ENCODE data around the gene CLC. TPM values are rescaled to one million over a fixed set of nuclear protein-coding genes. Genes with fewer than 3 reads are reported as not detected.

Gene CLC
- total RNA-seq, 1 donor from 2014 or later: not detected

DNA sequence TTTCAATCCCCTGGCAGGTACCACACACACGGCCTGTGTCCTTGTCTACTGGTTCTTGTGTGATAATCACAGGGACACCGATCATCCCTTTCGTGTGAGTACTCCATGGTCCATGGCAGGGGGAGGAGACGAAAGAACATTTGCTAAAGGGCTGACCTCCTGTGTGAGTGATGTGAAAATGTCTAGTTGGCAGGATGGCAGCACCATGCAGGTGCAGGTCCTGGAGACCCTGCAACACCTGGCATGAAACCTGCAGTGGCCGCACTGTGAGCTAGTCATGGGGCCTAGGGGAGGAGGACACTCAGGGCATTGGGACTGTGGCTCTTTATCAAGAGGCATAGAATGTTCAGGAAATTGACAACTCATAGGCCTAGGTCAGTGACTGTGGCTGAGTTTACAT lies 56.4 kb downstream of the CLC start:
- Mint-ChIP-seq H3K27me3 (ENCODE audit: low read depth) (peaks cover 8% of the 10 kb centered on the region), H3K36me3 (ENCODE audit: low read depth) (no peaks in the 10 kb centered on the region), H3K4me3 (ENCODE audit: unreplicated experiment) (no peak overlapping the region), H3K4me1 (ENCODE audit: low read depth) (no peaks in the 10 kb centered on the region), H3K9me3 (ENCODE audit: low read depth) (no peaks in the 10 kb centered on the region), H3K27ac (ENCODE audit: unreplicated experiment) (no peak overlapping the region)
- TF ChIP-seq, protein P1, sequence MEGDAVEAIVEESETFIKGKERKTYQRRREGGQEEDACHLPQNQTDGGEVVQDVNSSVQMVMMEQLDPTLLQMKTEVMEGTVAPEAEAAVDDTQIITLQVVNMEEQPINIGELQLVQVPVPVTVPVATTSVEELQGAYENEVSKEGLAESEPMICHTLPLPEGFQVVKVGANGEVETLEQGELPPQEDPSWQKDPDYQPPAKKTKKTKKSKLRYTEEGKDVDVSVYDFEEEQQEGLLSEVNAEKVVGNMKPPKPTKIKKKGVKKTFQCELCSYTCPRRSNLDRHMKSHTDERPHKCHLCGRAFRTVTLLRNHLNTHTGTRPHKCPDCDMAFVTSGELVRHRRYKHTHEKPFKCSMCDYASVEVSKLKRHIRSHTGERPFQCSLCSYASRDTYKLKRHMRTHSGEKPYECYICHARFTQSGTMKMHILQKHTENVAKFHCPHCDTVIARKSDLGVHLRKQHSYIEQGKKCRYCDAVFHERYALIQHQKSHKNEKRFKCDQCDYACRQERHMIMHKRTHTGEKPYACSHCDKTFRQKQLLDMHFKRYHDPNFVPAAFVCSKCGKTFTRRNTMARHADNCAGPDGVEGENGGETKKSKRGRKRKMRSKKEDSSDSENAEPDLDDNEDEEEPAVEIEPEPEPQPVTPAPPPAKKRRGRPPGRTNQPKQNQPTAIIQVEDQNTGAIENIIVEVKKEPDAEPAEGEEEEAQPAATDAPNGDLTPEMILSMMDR (IDR thresholded peaks at IDR 0.05): no peak
- DNase-seq (ENCODE audit: low spot score): no peak

Other genes with a start within 250 kb of the CLC start
- gene DLL3, start 239.1 kb downstream of the CLC start, total RNA-seq: 0.92 to 1.3 TPM (median 1.00 TPM) in 3 replicates
- gene SELENOV, start 222.9 kb downstream of the CLC start, total RNA-seq: not detected in 3 replicates
- 1.7 to 2.7 TPM (median 2.4 TPM) in 3 replicates for gene EID2B, start 205.2 kb downstream of the CLC start, total RNA-seq
- 14.3 to 15.6 TPM (median 15.1 TPM) in 3 replicates for gene EID2, start 197.9 kb downstream of the CLC start, total RNA-seq
- not detected in 3 replicates for gene LGALS13, start 135.5 kb downstream of the CLC start, total RNA-seq
- gene LGALS16, start 82.1 kb downstream of the CLC start, total RNA-seq: not detected in 3 replicates
- gene LGALS14, start 33.5 kb downstream of the CLC start, total RNA-seq: not detected in 3 replicates
- gene LEUTX, start 40.8 kb upstream of the CLC start, total RNA-seq: not detected in 3 replicates
- 15.0 to 20.0 TPM (median 19.6 TPM) in 3 replicates for gene DYRK1B, start 96.1 kb upstream of the CLC start, total RNA-seq
- 95.0 to 119 TPM (median 104 TPM) in 3 replicates for gene FBL, start 108.3 kb upstream of the CLC start, total RNA-seq
- 0.31 to 1.6 TPM (median 0.42 TPM) in 3 replicates for gene FCGBP, start 196.6 kb upstream of the CLC start, total RNA-seq
- gene PSMC4, start 233.1 kb upstream of the CLC start, total RNA-seq: 75.2 to 94.4 TPM (median 75.4 TPM) in 3 replicates

All from chondrocyte (in vitro differentiated cells).